ENCODE measurements around the gene APH1A. TPM values are rescaled to one million over a fixed set of nuclear protein-coding genes. Genes with fewer than 3 reads are reported as not detected.

Gene APH1A
- total and polyA plus RNA-seq, 4 donors = 63.1 to 156 (median 138) TPM

DNA sequence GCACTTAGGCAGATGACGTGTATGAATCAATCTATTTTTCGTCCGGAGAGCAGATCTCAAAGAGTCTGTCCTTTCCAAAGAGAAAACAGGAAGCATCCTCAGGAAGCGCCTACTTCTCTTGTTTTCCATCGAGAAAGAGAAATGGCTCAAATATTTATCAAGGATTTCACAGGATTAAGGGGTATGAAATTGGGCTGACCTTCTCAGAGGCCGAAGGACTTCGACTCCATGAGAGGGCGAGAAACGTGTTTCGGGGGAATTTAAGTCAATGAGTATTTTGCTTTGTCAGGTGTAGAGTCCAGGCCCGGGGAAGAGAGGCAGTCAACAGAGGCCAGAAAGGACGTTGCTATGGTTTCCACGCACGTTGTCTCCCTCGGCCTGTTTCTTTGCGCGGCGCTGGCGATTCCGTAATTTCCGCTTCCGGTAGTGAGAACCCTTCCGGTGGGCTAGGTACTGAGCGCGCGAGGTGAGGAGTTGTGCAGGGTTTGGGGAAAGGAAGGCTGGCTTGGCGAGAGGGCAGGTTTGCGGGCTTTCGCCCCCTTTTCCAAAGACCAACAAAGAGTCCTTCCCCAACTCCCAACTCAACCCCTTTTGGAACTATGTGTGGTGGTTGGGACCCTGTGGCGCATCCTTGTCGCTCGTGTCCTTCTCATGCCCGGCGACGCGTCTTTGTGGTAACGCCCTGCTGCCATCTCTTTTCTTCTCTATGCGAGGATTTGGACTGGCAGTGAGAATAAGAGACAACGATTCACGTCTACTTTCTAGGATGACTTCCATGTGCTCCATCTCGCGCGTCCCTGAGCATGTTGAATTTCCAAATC, 24.8 kb upstream of the APH1A start, which contains the start of gene MRPS21:
Gene MRPS21 (plus strand): TSS at position 429 of the 821 bp plus-strand sequence. CDS start 506 bp downstream, outside the sequence.
- 4% methylated on average over 26 of the region's 43 CpGs for WGBS (ENCODE audit: insufficient coverage)
- H3K27ac ChIP-seq (ENCODE audit: low read depth, low read length) = peak within 1 kb of the TSS; percentile 75
- DNase-seq (ENCODE audit: low read depth in 4 of 6, low spot score in 6 of 6) = peak; percentile 91 to 99 (median 94)
- peaks cover 3% of the 10 kb centered on the region for H3K36me3 ChIP-seq (ENCODE audit: control insufficient read depth, insufficient read depth, low read length)
- peak within 1 kb of the TSS; percentile 87 for H3K4me3 ChIP-seq (ENCODE audit: low read depth, low read length)
- H3K27me3 ChIP-seq (ENCODE audit: control insufficient read depth, insufficient read depth, low read length) = no peaks in the 10 kb centered on the region
- H3K9me3 ChIP-seq (ENCODE audit: control insufficient read depth, insufficient read depth, low read length) = no peaks in the 10 kb centered on the region
- H3K4me1 ChIP-seq (ENCODE audit: control insufficient read depth, insufficient read depth, low read length) = peaks cover 10% of the 10 kb centered on the region

- Histone ChIP-seq H3K27ac (ENCODE audit: low read depth, low read length) (no peak overlapping the region), H3K36me3 (ENCODE audit: control insufficient read depth, insufficient read depth, low read length) (peaks cover 13% of the 10 kb centered on the region), H3K4me1 (ENCODE audit: control insufficient read depth, insufficient read depth, low read length) (no peaks in the 10 kb centered on the region), H3K9me3 (ENCODE audit: control insufficient read depth, insufficient read depth, low read length) (no peaks in the 10 kb centered on the region), H3K4me3 (ENCODE audit: low read depth, low read length) (no peak overlapping the region), H3K27me3 (ENCODE audit: control insufficient read depth, insufficient read depth, low read length) (no peaks in the 10 kb centered on the region)
- DNase-seq (ENCODE audit: low read depth in 4 of 6, low spot score in 6 of 6) = no peak
- 87% methylated on average over 4 of the region's 4 CpGs for WGBS (ENCODE audit: insufficient coverage)
Observed at GRCh38 chr1:150288822-150289221, 20.0 kb upstream of the APH1A start.

DNA sequence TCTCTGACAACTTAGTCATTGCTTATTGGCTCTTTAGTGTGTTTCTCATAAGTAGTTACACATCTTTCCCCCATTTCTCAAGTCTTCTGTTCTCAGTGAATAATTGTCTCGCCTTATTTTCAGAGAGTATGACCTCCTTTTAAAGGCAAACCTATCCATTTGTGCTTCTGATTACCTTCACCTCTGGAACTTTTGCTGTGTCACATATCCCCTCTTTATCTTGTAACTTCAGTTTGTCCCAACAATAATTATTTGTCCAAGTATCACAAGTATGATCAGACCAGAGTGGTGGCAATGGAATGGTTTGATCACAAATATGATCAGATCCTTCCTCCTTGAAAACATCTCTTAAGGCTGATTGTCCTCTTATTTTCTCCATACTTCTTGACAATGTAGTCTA, 19.6 kb upstream of the APH1A start:
- no peak overlapping the region for H3K27ac ChIP-seq (ENCODE audit: low read depth, low read length)
- peaks cover 1% of the 10 kb centered on the region for H3K4me1 ChIP-seq (ENCODE audit: control insufficient read depth, insufficient read depth, low read length)
- WGBS (ENCODE audit: insufficient coverage) = 89% methylated on average over 1 of the region's 1 CpG
- no peak overlapping the region for H3K4me3 ChIP-seq (ENCODE audit: low read depth, low read length)
- H3K27me3 ChIP-seq (ENCODE audit: control insufficient read depth, insufficient read depth, low read length) = no peaks in the 10 kb centered on the region
- H3K36me3 ChIP-seq (ENCODE audit: control insufficient read depth, insufficient read depth, low read length) = peaks cover 13% of the 10 kb centered on the region
- no peaks in the 10 kb centered on the region for H3K9me3 ChIP-seq (ENCODE audit: control insufficient read depth, insufficient read depth, low read length)
- no peak for DNase-seq (ENCODE audit: low read depth in 4 of 6, low spot score in 6 of 6)

DNA sequence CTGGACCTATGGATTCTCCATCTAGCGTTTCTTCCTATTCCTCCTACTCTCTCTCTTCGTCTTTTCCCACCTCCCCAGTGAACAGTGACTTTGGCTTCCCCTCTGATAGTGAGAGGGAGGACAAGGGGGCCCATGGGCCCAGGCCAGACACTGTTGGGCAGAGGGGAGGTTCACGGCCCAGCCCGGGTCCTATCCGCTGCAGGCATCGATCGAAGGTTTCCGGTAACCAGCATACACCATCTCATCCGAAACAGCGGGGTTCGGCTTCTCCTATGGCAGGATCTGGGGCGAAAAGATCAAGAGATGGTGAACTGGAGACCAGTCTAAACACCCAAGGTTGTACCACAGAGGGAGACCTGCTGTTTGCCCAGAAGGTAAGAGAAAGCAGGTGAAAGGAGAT, 14.4 kb upstream of the APH1A start:
- Histone ChIP-seq H3K4me1 (ENCODE audit: control insufficient read depth, insufficient read depth, low read length) (peaks cover 20% of the 10 kb centered on the region), H3K27me3 (ENCODE audit: control insufficient read depth, insufficient read depth, low read length) (no peaks in the 10 kb centered on the region), H3K36me3 (ENCODE audit: control insufficient read depth, insufficient read depth, low read length) (peaks cover 15% of the 10 kb centered on the region), H3K27ac (ENCODE audit: low read depth, low read length) (no peak overlapping the region), H3K4me3 (ENCODE audit: low read depth, low read length) (peak overlapping the region; percentile 84), H3K9me3 (ENCODE audit: control insufficient read depth, insufficient read depth, low read length) (no peaks in the 10 kb centered on the region)
- no peak for DNase-seq (ENCODE audit: low read depth in 4 of 6, low spot score in 6 of 6)
- 88% methylated on average over 4 of the region's 12 CpGs for WGBS (ENCODE audit: insufficient coverage)

GRCh38 chr1:150282558-150282958, 13.7 kb upstream of the APH1A start:
- H3K4me1 ChIP-seq (ENCODE audit: control insufficient read depth, insufficient read depth, low read length) = peaks cover 20% of the 10 kb centered on the region
- peaks cover 15% of the 10 kb centered on the region for H3K36me3 ChIP-seq (ENCODE audit: control insufficient read depth, insufficient read depth, low read length)
- no peaks in the 10 kb centered on the region for H3K9me3 ChIP-seq (ENCODE audit: control insufficient read depth, insufficient read depth, low read length)
- under 1% methylated on average over 21 of the region's 21 CpGs for WGBS (ENCODE audit: insufficient coverage)
- H3K27ac ChIP-seq (ENCODE audit: low read depth, low read length) = peak overlapping the region; percentile 73
- peak in 1 of 6 donors; percentile 49 for DNase-seq (ENCODE audit: low read depth in 4 of 6, low spot score in 6 of 6)
- H3K4me3 ChIP-seq (ENCODE audit: low read depth, low read length) = peak overlapping the region; percentile 84
- no peaks in the 10 kb centered on the region for H3K27me3 ChIP-seq (ENCODE audit: control insufficient read depth, insufficient read depth, low read length)

GRCh38 chr1:150281758-150282557, 13.1 kb upstream of the APH1A start, which contains the start of gene CIART:
TSS of gene CIART (plus strand) at chr1:150282554. CDS start at chr1:150283268, 714 bp downstream.
- Histone ChIP-seq H3K4me1 (ENCODE audit: control insufficient read depth, insufficient read depth, low read length) (peaks cover 20% of the 10 kb centered on the region), H3K27ac (ENCODE audit: low read depth, low read length) (peak within 1 kb of the TSS; percentile 83), H3K36me3 (ENCODE audit: control insufficient read depth, insufficient read depth, low read length) (peaks cover 11% of the 10 kb centered on the region), H3K27me3 (ENCODE audit: control insufficient read depth, insufficient read depth, low read length) (no peaks in the 10 kb centered on the region), H3K4me3 (ENCODE audit: low read depth, low read length) (peak within 1 kb of the TSS; percentile 84), H3K9me3 (ENCODE audit: control insufficient read depth, insufficient read depth, low read length) (no peaks in the 10 kb centered on the region)
- under 1% methylated on average over 32 of the region's 46 CpGs for WGBS (ENCODE audit: insufficient coverage)
- peak; percentile 90 to 99 (median 95) for DNase-seq (ENCODE audit: low read depth in 4 of 6, low spot score in 6 of 6)

DNA sequence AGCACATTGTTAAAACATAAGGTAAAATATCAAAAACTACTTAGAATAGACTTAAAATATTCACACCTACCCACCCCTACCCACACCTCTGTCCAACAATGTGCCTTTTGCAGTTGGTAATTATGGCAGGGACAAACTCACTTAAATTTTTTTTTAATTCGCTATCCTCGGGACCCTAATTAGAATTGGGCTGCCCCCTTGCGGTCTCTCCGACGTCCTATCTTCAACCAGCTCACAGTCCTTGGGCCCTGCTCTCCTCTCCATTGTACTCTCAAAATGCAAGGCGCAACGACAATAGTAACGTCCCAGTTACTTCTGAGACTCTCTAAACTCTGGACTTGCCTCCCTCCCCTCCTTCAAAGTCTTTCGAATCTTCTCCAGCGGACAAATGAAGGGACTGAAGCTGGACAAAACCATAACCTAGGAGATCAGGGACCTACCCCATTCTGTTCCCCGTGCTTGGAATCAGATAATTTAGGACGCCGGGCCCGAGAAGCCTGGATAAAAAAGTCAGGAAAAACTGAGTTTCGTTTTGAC, 12.5 kb upstream of the APH1A start:
- H3K27ac ChIP-seq (ENCODE audit: low read depth, low read length) = peak overlapping the region; percentile 83
- peak in 3 of 6 donors; percentile 38 to 89 (median 86) for DNase-seq (ENCODE audit: low read depth in 4 of 6, low spot score in 6 of 6)
- peaks cover 6% of the 10 kb centered on the region for H3K36me3 ChIP-seq (ENCODE audit: control insufficient read depth, insufficient read depth, low read length)
- no peaks in the 10 kb centered on the region for H3K9me3 ChIP-seq (ENCODE audit: control insufficient read depth, insufficient read depth, low read length)
- H3K4me3 ChIP-seq (ENCODE audit: low read depth, low read length) = peak overlapping the region; percentile 84
- H3K4me1 ChIP-seq (ENCODE audit: control insufficient read depth, insufficient read depth, low read length) = peaks cover 20% of the 10 kb centered on the region
- 0% methylated on average over 15 of the region's 15 CpGs for WGBS (ENCODE audit: insufficient coverage)
- H3K27me3 ChIP-seq (ENCODE audit: control insufficient read depth, insufficient read depth, low read length) = no peaks in the 10 kb centered on the region

DNA sequence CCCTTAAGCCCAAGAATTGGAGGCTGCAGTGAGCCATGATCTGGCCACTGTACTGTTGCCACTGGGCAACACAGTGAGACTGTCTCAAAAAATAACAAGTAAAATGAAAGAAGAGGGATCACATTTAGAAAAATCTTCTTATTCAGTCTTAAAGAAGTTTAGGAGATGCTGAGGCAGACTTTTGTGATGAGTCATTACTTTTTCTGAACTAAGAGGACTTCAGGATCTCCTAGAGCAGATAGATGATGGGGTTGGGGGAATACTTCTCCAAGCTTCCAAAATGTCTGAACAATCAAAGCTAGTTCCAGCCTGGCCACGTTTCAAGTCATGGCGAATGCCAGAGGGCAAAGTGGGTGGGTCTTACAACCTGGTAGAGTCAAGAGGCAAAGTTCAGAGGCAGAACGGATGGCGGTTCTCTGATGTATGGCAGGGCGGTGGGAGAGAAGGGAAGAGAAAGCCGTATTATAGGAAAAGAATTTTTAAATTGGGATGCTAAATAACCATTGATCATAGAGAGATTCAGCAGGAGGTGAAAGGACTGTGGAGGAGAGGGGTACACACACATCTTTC, 11.4 kb upstream of the APH1A start:
- 55% methylated on average over 5 of the region's 6 CpGs for WGBS (ENCODE audit: insufficient coverage)
- Histone ChIP-seq H3K36me3 (ENCODE audit: control insufficient read depth, insufficient read depth, low read length) (peaks cover 2% of the 10 kb centered on the region), H3K4me3 (ENCODE audit: low read depth, low read length) (no peak overlapping the region), H3K27me3 (ENCODE audit: control insufficient read depth, insufficient read depth, low read length) (no peaks in the 10 kb centered on the region), H3K27ac (ENCODE audit: low read depth, low read length) (no peak overlapping the region), H3K9me3 (ENCODE audit: control insufficient read depth, insufficient read depth, low read length) (no peaks in the 10 kb centered on the region), H3K4me1 (ENCODE audit: control insufficient read depth, insufficient read depth, low read length) (peaks cover 20% of the 10 kb centered on the region)
- no peak for DNase-seq (ENCODE audit: low read depth in 4 of 6, low spot score in 6 of 6)

- DNase-seq (ENCODE audit: low read depth in 4 of 6, low spot score in 6 of 6) = no peak
- WGBS (ENCODE audit: insufficient coverage) = no CpG with 5 or more reads among the region's 1 CpG
- Histone ChIP-seq H3K9me3 (ENCODE audit: control insufficient read depth, insufficient read depth, low read length) (no peaks in the 10 kb centered on the region), H3K27me3 (ENCODE audit: control insufficient read depth, insufficient read depth, low read length) (no peaks in the 10 kb centered on the region), H3K27ac (ENCODE audit: low read depth, low read length) (peak overlapping the region; percentile 88), H3K36me3 (ENCODE audit: control insufficient read depth, insufficient read depth, low read length) (no peaks in the 10 kb centered on the region), H3K4me1 (ENCODE audit: control insufficient read depth, insufficient read depth, low read length) (peaks cover 5% of the 10 kb centered on the region), H3K4me3 (ENCODE audit: low read depth, low read length) (peak overlapping the region; percentile 39)
Observed at GRCh38 chr1:150273311-150273710, 4.5 kb upstream of the APH1A start.

Measured in spinal cord (tissue), 10 donors.